GM18502 (cell line): ENCODE results near the gene XPA.
"Not testable (repeated sequence)": the region's sequence is repeated elsewhere in the genome, so short reads cannot be mapped to it uniquely, and the experiment has no call there.

Experiments used
- ATAC-seq: cut with Tn5 transposase; IDR thresholded peaks from one replicate; pipeline ENCODE4 v1.9.1; 2021; ENCODE audit warnings: mild to moderate bottlenecking; ENCODE audit not compliant: unreplicated experiment, poor library complexity

Gene XPA

GRCh38 chr9:97704851-97705250 is 7.7 kb upstream of the XPA start:
- ATAC-seq, result no peak

GRCh38 chr9:97704345-97704677 is 7.2 kb upstream of the XPA start:
- ATAC-seq, result no peak

- ATAC-seq, result no peak
Observed at GRCh38 chr9:97703437-97704344, 6.6 kb upstream of the XPA start.

GRCh38 chr9:97699824-97700223 is 2.7 kb upstream of the XPA start:
- not testable (repeated sequence) for ATAC-seq

- not testable (repeated sequence) for ATAC-seq
Observed at GRCh38 chr9:97699281-97699680, 2.1 kb upstream of the XPA start.

- ATAC-seq, result no peak
Observed at GRCh38 chr9:97698865-97699264, 1.7 kb upstream of the XPA start.

GRCh38 chr9:97697837-97698236 is 697 bp upstream of the XPA start:
- ATAC-seq, result peak; percentile 2

- no peak for ATAC-seq
Observed at GRCh38 chr9:97695995-97696802, 941 bp downstream of the XPA start.

- no peak for ATAC-seq
Observed at GRCh38 chr9:97695390-97695789, 1.8 kb downstream of the XPA start.

GRCh38 chr9:97694769-97695168 is 2.4 kb downstream of the XPA start:
- no peak for ATAC-seq

- no peak for ATAC-seq
Observed at GRCh38 chr9:97689401-97690180, 7.5 kb downstream of the XPA start.

GRCh38 chr9:97688654-97689053 is 8.5 kb downstream of the XPA start:
- no peak for ATAC-seq

- ATAC-seq, result no peak
Observed at GRCh38 chr9:97682242-97682641, 14.9 kb downstream of the XPA start.

GRCh38 chr9:97675655-97676054 is 21.5 kb downstream of the XPA start:
- no peak for ATAC-seq

GRCh38 chr9:97673922-97674321 is 23.2 kb downstream of the XPA start:
- no peak for ATAC-seq

GRCh38 chr9:97672403-97672802 is 24.7 kb downstream of the XPA start:
- ATAC-seq, result no peak

GRCh38 chr9:97670586-97670985 is 26.6 kb downstream of the XPA start:
- ATAC-seq, result no peak

GRCh38 chr9:97668485-97668884 is 28.7 kb downstream of the XPA start:
- no peak for ATAC-seq

- ATAC-seq, result no peak
Observed at GRCh38 chr9:97666907-97667686, 30.0 kb downstream of the XPA start.

- ATAC-seq, result no peak
Observed at GRCh38 chr9:97665742-97666141, 31.4 kb downstream of the XPA start.
